Fibroblast of mammary gland (primary cell): ENCODE data around the gene OGT.
"Not testable (repeated sequence)": the region's sequence is repeated elsewhere in the genome, so short reads cannot be mapped to it uniquely, and the experiment has no call there.

Experiments
- DNase-seq: peaks from one replicate; pipeline ENCODE4 v3.0.0-alpha.2; 2010; ENCODE audit warnings: low read depth
- H3K4me3 ChIP-seq: 2 replicates; pipeline ENCODE4 v1.5.1; 2011; ENCODE audit warnings: low read depth, mild to moderate bottlenecking, low read length, moderate library complexity; ENCODE audit not compliant: control insufficient read depth
- CTCF ChIP-seq: conservative IDR thresholded peaks from 2 replicates; pipeline ENCODE4 v1.5.1; 2011; ENCODE audit warnings: low read depth, low read length, inconsistent platforms; ENCODE audit not compliant: control insufficient read depth, insufficient read depth

OGT gene

DNA sequence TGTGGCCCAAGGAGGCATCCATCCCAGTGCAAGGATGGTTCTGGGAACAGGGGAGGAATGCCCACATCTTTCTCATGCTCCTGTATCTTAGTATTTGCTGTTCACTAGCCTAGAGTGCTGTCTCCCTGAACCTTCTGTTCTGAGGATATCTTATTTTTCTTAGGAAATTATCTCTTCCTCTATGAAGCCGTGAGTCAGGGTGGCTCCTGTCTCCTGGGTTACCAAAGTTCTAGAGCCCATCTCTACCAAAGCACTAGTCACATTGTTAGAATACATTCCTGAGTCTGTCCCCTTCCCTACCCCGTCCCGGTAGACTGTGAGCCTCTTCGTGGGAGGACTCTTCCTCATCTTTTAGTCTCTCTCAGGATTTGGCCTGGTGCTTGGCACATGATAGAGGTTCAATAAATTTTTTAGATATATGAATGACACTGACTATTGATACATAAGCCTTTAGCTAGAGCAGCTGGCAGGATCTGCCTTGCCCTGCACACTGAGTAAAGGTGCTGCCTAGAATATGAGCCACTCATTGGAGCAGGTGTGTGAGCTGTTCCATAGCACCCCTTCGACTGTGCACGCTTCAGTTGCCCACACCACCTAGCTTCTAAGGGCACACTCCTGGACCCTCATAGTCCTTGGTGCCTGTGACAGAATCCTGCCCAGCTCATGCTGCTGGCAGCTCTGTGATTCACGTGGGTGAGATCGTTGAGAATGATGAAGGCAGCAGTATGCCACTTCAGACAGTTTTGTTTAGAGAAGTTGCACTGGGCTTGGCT, 72.1 kb downstream of the OGT start:
- TF ChIP-seq CTCF: no peak
- no peak for DNase-seq
- H3K4me3 ChIP-seq: no peak overlapping the region

GRCh38 chrX:71606536-71607216, 73.8 kb downstream of the OGT start:
- DNase-seq: no peak

DNA sequence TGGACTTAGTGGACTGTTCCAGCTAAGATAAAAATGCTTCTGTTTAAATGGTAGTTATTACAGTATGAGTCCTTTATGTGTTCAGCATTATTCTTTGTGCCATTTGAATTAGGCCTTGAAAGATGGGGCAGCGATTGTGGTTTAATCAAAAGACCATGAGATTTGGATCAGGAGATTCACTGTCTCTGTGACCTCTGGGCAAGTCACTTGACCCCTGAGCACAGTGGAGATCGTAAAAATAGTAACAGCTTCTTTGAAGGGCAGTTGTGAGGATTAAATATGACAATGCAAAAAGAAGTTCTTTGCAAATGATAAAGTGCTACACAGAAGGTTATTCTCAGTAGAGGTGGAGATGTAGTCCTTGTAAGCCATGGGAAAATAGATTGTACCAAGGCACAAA, 74.6 kb downstream of the OGT start:
- H3K4me3 ChIP-seq: no peak overlapping the region
- no peak for DNase-seq
- TF ChIP-seq CTCF: no peak

More at GRCh38 chrX:71606536-71607216, 73.8 kb downstream of the OGT start:
- no peak for TF ChIP-seq CTCF
- H3K4me3 ChIP-seq: no peak overlapping the region

GRCh38 chrX:71609095-71609750, 76.3 kb downstream of the OGT start:
- DNase-seq: no peak
- TF ChIP-seq CTCF: no peak
- H3K4me3 ChIP-seq: no peak overlapping the region

DNA sequence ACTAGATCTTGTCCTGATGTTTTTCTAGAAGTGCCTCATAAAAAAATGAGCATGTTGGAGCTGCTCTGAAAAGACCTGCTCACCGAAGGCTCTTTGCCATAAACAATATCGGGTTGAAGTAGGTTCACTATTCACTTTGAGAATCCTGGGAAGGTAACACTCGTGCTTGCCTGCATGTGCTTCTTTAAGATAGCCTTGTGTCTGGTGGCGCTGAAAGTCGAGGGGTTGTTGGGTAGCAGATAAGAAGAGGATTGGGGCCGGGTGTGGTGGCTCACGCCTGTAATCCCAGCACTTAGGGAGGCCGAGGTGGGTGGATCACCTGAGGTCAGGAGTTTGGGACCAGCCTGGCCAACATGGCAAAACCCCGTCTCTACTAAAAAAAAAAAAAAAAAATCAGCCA, 78.8 kb downstream of the OGT start:
- DNase-seq, H3K4me3 ChIP-seq: not testable (repeated sequence)

GRCh38 chrX:71612256-71612655, 79.4 kb downstream of the OGT start:
- no peak for TF ChIP-seq CTCF
- DNase-seq: no peak
- H3K4me3 ChIP-seq: no peak overlapping the region

DNA sequence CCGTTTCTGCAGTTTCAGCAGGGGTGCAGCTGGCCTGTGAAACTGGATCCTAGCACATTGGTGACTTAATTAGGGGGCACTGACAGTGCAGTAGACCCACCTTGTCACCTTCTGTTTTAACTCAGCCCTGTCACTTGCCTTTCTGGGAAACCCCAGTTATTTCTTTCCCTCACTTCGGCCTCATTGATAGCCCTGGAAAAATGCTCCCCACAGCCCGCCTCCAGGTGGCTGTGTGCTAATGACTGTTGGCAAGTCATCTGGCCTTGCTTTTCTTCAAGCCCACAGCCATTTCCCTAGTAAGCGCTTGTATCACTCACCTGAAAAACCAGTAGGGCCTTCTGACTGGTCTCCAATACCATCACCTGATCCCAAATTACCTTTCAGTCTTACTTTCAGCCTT, 82.2 kb downstream of the OGT start:
- no peak for TF ChIP-seq CTCF
- no peak for DNase-seq
- H3K4me3 ChIP-seq: no peak overlapping the region
